HG03571 (cell line): ENCODE data around the gene HESX1.

Experiments used
- ATAC-seq: cut with Tn5 transposase; IDR thresholded peaks from one replicate; pipeline ENCODE4 v1.9.1; 2021; ENCODE audit not compliant: unreplicated experiment

The HESX1 gene

DNA sequence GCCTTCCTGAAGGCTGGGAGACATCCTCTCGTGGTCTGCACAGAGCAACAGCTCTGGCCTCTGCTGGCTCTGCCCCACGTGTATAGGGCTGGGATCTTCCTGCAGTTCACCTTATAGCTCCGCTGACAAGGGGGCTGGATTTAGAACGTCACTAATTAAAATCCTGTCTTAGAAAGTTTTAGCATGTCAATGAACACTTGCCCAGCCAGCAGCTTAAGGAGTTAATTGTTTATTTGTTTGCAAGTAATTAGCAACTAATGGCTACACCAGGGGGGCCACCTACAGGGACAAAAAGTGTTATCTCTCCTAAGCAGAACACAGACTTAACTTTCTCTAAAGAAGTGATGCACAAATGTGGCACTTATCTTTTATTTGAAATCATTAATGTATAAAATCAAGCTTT lies at the start of gene HESX1:
Gene HESX1 (minus strand): TSS at position 84 of the 403 bp plus-strand sequence. CDS start 60 bp downstream, at position 24.
- no peak for ATAC-seq

DNA sequence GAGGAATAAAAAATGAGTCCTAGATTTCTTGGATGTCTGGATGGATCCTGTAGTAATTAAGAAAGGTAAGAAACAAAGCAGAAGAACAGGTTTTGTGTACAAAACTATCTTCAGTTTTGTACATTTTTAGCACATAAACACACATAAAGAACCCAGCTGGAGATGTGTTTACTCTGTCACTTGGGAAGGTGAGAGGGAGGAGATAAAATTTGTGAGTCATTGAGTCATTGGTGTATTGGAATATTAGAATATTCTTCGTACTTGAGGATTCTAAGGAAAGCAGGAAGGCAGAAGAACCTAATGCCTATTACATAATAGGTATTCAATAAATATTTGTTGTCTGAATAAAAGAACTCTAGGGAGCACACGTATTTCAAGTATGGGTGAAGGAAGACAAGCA lies 45.2 kb upstream of the HESX1 start:
- no peak for ATAC-seq

DNA sequence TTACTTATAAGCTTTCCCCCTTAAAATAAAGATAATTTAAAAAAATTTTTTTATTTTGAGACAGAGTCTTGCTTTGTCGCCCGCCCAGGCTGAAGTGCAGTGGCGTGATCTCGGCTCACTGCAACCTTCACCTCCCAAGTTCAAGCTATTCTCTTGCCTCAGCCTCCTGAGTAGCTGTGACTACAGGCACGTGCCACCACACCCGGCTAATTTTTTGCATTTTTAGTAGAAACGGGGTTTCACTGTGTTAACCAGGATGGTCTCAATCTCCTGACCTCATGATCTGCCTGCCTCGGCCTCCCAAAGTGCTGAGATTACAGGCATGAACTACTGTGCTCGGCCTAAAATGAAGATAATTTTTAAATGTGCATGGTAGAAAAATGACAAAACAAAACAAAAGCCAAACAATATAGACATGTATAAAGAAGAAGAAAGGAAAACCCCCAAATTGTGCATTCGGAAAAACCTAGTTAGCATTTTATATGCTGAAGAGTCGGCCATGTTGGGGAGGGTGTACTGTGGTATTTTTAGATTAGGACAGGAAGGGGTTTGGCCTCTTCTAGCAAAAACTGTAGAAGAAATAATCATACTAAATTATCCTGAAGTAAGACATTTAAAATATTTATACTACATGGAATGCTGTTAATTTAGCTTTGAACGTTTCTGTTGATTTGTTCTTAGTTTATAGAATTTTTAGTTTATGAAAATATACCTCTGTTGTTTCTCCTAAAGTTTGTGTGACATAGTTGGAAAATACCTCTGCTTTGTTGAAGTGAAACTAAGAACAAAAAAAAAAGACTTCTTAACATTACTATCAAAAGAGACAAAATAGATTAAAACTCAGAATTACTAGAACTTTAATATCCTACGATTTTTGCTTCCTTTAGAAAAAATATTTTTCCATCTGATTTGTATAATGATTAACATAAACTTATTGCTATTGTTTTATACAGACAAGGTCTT lies 35.1 kb upstream of the HESX1 start:
- ATAC-seq = no peak

DNA sequence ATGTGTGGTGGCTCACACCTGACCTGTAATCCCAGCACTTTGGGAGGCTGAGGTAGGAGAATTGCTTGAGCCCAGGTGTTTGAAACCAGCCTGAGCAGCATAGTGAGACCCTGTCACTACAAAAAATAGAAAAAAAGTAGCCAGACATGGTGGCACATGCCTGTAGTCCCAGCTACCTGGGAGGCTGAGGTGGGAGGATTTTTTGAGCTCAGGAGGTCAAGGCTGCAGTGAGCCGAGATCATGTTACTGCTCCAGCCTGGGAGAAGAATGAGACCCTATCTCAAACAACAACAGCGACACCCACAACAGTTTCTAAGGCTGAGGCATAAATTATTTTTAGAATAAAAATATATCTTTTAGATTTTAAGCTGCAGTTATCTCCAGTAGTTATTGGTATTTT lies 34.0 kb upstream of the HESX1 start:
- ATAC-seq = no peak

DNA sequence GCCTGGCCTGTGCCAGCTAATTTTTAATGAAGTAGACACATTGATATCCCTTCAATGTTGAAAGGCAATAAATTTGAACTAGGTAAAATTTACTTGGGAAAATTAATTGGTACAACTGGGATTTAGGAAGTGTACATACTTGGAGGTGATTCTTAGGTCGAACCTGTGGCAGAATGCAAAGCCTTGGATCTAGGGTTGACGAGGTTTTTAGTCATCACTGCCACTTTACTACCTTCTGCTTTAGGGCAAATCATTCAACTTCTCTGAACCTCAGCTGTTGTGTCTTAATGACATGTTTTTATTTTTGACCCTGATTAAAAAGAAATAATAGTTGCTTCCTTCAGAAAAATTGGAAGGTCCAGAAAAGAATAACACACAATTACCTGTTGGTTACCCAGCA lies 30.2 kb upstream of the HESX1 start:
- no peak for ATAC-seq

DNA sequence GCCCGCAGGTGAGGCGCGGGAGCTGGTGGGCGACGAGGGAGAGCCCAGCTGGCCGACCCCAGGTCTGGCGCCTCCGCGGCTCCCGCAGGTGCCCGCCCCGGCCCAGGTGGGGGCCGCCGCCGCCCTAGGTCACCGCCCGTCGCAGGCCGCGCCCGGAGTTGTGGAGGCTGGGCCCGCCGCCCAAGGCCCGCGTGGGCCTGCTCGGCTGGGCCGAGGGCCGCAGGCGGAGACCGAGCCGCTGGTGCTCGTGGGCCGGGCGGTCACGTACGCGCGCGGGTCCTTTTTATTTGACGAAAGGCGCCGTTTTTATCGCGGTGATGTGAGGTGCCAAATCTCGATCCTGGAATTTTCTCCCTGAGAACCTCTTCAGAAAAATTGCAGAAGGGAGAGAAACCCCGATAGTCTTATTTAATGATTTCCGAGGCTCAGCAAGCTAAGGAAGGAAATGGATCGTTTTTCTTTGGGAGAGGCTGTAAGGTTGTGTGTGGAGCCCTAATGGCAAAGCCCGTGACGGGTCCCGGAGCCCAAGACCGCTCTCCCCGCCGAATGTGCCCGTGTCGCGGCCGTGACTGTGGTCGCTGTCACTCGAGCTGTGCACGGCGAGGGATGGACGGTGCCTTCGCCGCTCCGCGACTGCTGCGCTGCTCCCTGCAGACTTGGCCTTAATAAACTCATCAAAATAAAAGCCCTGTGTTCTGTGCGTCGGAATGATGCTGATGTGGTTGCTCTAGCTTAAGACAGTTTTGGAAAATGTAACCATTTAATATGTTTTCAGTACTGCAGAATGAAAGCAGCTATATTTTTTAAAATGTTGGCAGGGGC lies 28.4 kb upstream of the HESX1 start:
- ATAC-seq = peak; percentile 42

DNA sequence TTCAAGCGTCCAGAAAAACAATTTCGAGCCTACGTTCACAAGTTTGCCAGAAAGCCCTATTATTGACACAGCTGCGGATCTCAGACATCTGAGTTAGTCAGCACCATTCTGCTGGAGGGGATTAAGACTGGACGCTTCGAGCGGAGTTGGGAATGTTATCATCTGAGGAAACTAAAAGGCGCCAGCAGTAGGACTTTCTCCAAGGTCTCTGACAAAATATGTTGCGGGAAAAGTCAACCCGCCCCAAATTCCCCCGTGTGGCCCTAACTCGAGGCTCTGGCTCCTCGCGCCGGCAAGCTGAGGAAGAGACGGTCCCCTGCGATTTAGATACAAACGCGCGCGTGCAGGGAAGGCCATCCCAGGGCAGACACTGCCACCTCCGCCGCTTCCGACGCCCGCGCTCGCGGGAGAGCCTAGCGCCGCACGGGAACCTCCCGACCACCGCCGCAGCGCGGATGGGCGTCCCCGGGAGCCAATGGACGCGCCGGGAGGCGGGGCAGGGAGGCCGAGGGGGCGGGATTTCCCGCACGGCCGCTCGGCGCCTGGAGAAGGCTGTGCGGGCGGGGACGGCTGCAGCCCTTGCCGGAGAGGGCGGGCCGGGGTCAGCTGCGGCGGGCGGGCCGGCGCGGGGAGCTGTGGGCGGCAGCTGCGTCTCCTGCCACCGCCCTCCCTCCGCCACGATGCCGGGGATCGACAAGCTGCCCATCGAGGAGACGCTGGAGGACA lies 27.6 kb upstream of the HESX1 start, which contains the start of gene APPL1:
Gene APPL1 (plus strand): TSS at position 526 of the 726 bp plus-strand sequence. CDS start 155 bp downstream, at position 681.
- ATAC-seq = peak; percentile 91

DNA sequence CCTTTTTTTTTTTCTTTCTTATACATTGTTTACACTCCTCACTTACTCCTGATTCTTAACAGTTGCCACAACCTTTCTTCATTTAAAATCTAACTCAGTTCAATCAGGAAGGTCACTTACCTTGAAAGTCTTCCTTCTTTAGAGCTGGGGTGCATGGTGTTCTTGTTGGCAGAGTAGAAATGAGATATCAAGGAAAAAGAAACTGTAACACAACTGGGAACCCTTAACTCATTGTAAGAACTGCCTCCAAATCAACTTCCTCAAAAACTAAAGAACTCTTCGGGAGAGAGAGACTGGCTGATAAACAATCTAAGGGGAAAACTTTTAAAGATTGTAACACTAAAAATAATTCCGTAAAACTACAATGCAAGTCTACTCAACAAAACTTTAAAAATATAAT lies 26.4 kb upstream of the HESX1 start:
- ATAC-seq = no peak

DNA sequence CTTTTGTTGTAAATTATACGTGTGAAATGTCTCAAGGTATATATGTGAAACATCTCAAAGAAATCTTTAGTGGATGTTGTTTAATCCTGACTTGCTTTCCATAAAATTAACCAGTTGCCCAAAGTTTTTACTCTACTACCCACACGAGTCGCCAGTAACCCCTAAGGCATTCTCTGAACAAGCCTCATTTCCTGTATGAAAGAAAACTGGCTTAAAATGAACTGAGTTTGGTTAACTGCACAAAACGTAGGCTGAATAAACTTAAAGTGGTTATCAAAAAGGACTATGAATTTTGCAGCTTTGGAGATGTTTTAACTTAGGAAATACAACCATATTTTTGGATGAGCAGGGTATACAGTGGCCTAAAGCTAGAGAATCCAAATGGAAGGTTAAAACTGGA lies 25.1 kb upstream of the HESX1 start:
- ATAC-seq = no peak

DNA sequence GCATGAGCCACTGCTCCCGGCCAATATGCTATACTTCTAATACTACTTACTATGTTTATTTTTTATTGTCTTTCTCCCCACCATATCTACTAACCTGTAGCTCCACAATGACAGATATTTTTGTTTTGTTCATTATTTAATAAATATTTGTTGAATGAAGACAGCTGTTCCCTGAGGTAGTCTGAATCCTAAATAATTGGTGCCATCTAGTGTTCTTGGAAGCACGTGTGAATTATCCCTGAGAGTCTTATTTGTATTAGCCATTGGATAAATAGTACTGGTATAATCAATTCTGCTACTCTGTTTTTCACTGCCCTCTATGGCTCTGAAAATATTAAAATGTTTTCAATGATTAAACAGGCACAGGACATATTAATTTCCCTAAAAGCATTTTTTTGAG lies 22.1 kb upstream of the HESX1 start:
- ATAC-seq = no peak

DNA sequence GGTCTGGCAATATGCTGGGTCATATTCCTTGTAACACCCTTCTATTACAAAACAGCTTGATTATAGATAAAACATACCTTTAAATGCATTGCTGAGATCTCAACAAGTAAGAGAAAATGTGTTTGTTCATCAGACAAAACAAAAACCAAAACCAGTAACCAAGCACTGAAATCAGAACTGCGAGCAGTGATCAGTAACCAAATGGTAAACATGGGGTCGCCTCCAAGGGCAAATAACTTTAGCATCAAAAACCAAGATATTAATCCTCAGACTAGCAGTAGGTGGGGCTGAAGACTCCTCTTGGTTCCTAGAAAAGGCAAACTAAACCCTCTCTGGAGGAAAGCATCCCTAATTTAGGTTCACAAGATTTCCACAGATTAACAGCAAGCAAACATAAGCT lies 6.6 kb upstream of the HESX1 start:
- no peak for ATAC-seq

DNA sequence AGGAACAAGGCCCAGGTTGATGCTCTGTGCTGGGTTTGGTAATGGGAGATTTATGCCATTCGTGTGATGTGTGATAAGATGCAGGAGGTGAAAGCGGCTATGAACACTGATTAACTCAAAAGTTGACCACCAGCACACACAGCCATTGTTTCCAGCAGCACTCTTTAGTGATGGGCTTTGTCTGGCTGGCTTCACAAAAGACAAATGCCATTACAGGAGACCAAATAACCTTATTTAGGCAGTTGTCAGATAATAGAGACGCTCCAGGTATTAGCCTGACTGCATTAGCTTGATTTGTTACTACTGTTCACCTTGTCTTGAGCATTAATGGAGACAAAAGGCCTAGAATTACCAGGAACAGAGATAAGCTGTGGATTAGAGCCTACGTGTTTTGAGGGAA lies 5.1 kb downstream of the HESX1 start:
- no peak for ATAC-seq

DNA sequence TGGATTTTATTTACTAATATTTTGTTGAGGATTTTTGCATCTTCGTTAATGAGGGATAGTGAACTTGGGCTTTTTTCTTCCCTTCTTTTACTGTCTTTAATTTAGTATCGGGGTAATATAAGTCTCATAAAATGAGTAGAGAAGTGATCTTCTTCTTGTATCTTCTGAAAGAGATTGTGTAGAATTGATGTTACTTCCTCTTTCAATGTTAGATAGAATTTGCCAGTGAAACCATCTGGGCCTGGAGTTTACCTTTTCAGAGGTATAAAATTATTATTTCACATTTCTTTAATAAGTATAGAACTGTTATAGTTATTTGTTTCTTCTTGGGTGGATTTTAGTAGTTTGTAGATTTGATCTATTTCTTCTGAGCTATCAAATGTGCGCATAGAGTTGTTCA lies 7.8 kb downstream of the HESX1 start:
- ATAC-seq = no peak

DNA sequence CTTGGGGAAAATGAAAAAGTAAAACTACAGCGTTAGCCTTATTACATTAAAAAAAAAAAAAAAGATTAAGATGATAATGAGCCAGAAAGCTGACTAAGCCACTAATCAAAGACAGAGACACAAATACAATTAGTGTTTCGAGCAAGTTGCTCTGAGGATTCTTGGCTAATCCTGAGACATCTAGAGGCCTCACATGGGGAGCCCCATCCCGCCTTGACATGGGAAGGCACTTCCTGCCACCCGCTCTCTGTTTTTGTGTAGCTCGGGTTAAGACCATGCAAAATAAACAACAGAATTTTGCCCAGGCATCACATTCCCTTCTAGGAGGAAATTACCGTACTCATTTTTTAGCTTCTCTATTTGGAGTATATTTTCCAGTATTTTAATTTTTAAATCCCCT lies 15.3 kb downstream of the HESX1 start:
- no peak for ATAC-seq

DNA sequence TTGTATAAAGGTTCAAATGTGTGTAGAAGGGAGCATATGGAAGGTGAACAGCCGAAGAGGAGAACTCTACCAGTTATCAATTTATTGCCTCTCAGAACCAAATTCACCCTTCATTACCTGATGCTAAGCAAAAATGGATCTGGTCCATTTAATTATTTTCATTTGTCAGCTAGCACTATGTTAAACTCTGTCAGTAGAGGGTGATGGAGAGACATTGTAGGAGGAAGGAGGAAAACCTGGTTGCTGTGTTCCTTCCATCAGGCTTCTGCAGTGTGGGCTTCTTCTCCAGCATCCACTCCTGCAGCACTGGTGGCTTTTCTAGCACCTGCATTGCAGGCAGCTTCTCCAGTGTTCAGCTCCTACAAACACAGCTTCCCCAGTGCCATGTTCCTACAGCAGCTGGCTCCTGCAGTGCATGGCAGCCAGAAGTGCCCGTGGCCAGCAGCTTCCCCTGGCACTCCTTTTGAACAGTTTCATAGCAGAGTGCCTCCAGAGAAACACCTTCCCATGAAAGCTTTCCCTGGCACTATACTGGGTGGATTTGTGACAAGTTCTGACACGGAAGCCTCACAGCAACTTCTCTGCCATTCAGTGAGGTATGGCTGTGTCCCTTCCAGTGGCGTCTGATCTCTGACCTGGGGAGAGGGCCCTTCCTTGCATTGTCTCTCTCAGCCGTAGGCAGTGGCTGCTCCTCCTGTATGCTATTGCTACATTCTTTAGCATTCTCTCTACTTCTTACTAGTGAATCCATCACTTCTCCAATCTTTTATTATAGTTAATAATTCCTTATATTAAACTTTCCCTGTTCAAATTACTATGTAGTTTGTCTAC lies 20.0 kb downstream of the HESX1 start:
- no peak for ATAC-seq

DNA sequence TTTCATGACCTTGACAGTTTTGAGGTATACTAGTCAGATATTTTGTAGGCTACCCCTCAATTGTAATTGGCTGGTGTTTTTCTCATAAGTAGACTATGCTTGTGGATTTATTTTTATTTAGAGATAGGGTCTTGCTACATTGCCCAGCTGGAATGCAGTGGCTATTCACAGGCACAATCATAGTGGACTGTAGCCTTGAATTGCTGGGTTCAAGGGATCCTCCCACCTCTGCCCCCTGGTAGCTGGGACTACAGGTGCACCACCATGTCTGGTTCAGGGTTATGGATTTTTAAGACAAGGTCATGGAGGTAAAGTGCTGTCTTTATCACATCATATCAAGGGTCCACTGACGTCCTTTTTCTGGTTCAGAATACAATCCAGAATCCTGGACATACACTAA lies 23.7 kb downstream of the HESX1 start:
- no peak for ATAC-seq

DNA sequence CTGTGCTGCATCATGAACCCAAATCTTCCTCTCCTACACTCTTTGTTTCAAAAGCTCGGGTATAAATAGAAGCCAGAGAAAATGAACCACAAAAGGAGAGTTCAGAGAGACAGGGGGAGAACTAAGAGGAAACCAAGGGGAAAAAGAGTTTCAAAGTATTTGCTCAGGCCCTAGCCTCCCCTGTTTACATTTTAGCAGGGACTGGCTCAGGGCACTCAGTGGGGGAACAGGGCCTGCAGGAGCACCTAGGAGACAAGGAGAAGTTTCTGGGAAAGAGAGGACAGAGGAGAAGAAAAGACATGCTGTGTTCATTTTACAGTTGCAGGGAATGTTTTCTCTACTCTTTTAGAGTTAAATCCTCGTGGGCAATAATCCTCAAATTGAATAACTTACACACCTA lies 26.1 kb downstream of the HESX1 start:
- ATAC-seq = no peak

DNA sequence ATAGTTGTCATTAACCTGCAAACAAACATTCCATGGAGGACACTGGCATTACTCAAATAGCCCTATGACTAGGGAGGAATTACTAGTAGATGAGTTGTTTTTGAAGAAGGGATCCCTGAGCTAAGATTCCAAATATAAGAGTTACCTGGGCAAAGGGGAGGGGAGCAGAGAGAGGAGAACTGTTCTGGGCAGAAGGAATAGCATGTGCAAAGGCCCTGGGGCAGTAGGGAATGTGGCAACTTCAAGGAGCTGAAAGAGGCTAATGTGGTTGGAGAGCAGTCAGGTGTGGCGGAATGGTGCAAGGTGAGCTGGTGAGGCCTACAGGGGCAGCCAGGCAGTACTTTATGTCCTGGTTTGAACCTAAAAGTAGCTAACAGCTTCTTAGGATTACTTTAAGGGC lies 28.8 kb downstream of the HESX1 start:
- ATAC-seq = no peak

DNA sequence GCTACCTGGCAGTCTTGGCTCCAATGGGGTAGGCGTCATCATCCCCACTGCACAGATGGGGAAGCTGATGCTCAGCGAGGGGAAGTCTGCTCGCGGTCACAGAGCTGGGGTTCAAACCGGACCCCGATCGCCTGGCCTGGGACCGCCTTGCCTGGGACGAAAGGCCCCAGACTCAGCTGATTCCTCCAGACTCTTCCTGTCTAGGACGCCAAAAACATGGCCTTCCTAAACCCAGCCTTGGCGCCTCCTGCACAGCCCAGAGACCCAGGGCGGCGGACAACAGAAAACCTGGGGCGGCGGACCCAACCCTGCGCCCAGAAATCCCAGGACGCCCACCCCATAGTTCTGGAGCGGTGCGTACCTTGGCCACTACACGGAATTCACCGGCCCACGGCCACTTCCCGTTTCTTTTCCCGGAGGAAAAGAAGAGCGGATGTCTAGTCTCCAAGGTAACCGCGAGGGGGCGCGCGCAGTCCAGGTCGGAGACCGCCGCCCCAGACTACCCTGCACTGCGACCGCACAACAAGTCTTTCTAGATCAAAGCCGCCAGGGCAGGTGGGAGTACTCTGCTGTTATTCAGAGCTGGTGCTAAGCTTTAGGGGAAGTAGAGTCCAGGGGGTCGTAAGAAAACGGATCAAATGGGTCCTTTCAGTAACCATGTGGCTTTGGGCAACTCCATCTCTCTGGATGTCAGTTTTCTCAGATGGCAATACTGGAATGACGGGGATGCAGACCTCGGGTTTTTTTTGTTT lies 29.7 kb downstream of the HESX1 start:
- peak; percentile 54 for ATAC-seq

DNA sequence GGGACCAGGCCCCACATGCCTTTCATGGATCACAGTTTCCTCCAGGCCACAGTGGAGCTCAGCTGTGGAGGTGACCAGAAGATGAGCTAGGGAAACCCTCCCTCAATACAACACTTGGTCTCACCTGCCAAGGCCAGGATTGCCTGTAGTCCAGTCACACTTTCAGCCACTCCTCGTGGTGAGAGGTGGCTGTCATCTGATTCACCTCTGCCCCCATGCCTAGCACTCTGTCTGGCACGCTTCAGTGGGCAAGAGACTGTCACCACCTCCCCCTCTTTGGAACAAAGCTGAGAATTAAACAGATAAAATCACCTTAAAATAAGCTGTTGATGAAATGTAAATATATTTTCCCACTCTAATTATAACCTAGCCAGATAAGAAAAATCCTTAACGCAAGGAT lies 30.7 kb downstream of the HESX1 start:
- no peak for ATAC-seq
